Cardiac fibroblast (primary cell): ENCODE data around the gene B3GALT6.

Experiments used
- DNase-seq, 2 donors: peaks; one replicate each; pipeline versions ENCODE4 v3.0.0 to v3.0.0-alpha.2; 2010; ENCODE audit warnings: low read depth in 2 of 2
- H3K4me3 ChIP-seq, 2 donors: replicated peaks in 1 of 2; 1 replicate in 1 of 2; 2 replicates in 1 of 2; pipeline ENCODE4 v1.5.1; 2011; ENCODE audit warnings: low read depth in 2 of 2, low read length in 2 of 2, mild to moderate bottlenecking in 2 of 2, moderate library complexity in 1 of 2
- TF ChIP-seq, protein P1 (sequence below): IDR thresholded peaks from one replicate; pipeline ENCODE4 v1.5.1; 2011; ENCODE audit warnings: low read depth, mild to moderate bottlenecking, low read length, inconsistent platforms

B3GALT6 gene

DNA sequence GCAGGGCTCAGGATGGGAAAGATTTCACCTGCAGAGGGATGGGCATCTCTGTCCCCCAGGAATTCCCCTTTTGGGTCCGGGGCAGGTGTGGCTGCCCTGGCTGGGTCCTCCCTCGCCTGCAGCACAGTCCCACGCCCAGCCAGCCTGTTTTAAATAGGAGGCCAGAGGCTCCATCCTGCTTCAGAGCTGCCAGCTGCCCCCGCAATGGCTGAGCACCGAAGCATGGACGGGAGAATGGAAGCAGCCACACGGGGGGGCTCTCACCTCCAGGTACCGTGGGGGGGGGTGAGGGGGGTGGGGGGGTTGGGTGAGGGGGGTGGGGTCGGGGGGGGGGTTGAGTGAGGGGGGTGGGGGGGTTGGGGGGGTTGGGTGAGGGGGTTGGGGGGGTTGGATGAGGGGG, 51.8 kb downstream of the B3GALT6 start:
- H3K4me3 ChIP-seq: no peak overlapping the region
- DNase-seq: peak in 1 of 2 donors; percentile 21
- TF ChIP-seq, protein P1, sequence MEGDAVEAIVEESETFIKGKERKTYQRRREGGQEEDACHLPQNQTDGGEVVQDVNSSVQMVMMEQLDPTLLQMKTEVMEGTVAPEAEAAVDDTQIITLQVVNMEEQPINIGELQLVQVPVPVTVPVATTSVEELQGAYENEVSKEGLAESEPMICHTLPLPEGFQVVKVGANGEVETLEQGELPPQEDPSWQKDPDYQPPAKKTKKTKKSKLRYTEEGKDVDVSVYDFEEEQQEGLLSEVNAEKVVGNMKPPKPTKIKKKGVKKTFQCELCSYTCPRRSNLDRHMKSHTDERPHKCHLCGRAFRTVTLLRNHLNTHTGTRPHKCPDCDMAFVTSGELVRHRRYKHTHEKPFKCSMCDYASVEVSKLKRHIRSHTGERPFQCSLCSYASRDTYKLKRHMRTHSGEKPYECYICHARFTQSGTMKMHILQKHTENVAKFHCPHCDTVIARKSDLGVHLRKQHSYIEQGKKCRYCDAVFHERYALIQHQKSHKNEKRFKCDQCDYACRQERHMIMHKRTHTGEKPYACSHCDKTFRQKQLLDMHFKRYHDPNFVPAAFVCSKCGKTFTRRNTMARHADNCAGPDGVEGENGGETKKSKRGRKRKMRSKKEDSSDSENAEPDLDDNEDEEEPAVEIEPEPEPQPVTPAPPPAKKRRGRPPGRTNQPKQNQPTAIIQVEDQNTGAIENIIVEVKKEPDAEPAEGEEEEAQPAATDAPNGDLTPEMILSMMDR: no peak
